Measurements from ENCODE around the gene MS4A5.

MS4A5 gene

GRCh38 chr11:60482361-60482760, 53.0 kb downstream of the MS4A5 start:
- DNase-seq (ENCODE audit: low read depth in 2 of 2), result no peak

- no peak for DNase-seq (ENCODE audit: low read depth in 2 of 2)
These were observed 56.6 kb downstream of the MS4A5 start for GRCh38 chr11:60485987-60486386.

GRCh38 chr11:60492488-60493009, 63.2 kb downstream of the MS4A5 start, which contains the start of gene MS4A12:
Gene MS4A12, plus strand, starts transcription at chr11:60492778. Its CDS starts 4,541 bp downstream, at chr11:60497319.
- no peak for DNase-seq (ENCODE audit: low read depth in 2 of 2)

- no peak for DNase-seq (ENCODE audit: low read depth in 2 of 2)
These were observed 64.1 kb downstream of the MS4A5 start for GRCh38 chr11:60493454-60493853.

Measured in activated CD4-positive, alpha-beta T cell treated with anti-CD3 and anti-CD28 coated beads for 24 hours (primary cell).